HTERT RPE-1 (cell line): ENCODE measurements around the gene ACTR3C.
"Not testable (repeated sequence)": the region's sequence is repeated elsewhere in the genome, so short reads cannot be mapped to it uniquely, and the experiment has no call there.

Experiments
- in situ Hi-C: fragments of 300-500 bp; cut with MboI; formaldehyde crosslinking; loops from 4 replicates; pipeline ENCODE4 v1.14.3; 2020; ENCODE audit warnings: low sequenced_read_pairs

Gene ACTR3C

DNA sequence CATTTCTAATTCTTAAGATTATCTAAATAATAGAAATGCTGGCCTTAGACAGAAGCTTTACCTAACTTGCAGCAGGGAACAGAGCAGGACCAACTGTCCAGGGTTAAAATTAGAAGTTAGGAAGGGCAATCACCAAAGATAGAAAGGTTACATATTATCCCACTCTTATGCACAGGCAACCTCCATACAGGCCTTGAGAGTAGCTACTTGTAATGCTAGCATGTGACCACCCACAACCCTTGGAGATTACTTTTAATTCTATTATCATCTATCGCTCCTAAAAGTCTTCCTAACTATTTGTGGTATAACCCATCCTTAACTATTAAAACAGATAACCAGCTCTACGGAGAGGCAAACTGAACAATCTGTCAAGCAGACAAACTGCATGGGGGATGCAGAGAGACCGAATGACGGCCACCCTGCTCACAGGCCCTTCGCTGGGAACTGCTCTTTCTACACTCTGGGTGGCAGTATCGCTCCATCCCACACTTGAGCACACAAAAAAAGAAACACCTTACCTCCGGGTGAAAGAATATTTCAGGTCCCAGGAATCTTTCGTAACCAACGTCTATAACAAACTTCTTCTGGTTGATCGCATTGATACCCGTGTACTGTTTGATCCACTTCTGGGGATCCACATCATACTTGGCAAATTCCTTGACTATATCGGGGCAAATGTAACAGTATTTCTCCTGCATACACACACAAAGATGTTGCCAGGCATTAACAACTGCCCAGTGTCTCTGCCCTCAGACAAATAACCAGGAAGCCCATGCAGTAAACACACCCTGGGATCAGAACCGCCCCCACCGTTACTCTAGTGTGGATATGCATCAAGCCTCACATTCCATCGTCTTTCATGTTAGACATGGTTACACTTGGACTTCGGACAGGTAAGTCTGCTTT lies 37.2 kb downstream of the ACTR3C start:
- in situ Hi-C loops: not testable (repeated sequence)

- in situ Hi-C loops: not testable (repeated sequence)
Measured at GRCh38 chr7:150283608-150284007, 39.7 kb downstream of the ACTR3C start.

GRCh38 chr7:150283111-150283510 lies 40.2 kb downstream of the ACTR3C start:
- in situ Hi-C loops: not testable (repeated sequence)

GRCh38 chr7:150281681-150282403 lies 41.5 kb downstream of the ACTR3C start:
- in situ Hi-C loops: not testable (repeated sequence)

DNA sequence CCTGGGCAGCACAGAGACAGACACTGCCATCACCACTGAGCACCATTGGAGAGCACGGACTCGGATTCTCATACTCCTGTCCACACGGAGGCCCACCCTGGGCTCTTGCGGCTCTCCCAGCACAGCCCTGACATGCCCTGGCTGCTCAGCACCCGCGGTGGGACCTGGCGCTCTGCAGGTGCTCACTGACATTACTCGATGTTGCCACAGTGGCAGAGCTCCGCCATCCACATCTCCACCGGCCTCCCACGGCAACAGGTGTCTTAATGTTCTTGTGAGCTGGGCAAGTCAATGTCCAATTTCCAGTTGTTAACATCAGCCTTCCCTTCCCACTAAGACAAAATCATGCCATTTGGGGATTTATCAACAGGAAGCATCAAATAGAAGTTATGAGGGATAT lies 45.0 kb downstream of the ACTR3C start:
- in situ Hi-C loops: not testable (repeated sequence)

DNA sequence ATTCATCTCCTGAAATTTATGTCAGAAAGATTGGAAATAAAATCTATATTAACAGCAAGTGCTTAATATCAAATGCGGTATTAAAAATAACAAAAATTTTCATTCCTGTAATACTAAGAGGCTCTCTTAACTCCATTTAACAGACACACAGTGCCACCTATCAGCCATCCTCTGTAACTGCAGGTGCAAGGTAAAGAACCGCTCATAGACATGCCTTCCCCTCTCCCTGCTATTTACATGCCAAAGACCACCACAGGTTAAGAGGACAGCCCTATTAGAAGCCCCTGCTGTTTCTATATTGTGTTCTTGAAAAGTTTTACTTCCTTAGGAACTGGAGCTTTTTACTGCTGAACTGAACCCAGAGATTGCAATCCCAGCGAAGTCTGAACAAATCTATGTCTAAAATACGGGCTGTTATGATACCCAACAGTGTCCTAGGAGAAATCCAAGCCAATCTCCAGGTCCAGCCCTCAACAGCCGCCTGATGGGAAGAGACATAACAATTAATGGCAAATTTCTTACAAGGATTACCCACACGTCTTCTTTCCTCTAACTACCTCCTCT lies 47.1 kb downstream of the ACTR3C start:
- in situ Hi-C loops: not testable (repeated sequence)

- in situ Hi-C loops: not testable (repeated sequence)
Measured at GRCh38 chr7:150271898-150272297, 51.4 kb downstream of the ACTR3C start.

DNA sequence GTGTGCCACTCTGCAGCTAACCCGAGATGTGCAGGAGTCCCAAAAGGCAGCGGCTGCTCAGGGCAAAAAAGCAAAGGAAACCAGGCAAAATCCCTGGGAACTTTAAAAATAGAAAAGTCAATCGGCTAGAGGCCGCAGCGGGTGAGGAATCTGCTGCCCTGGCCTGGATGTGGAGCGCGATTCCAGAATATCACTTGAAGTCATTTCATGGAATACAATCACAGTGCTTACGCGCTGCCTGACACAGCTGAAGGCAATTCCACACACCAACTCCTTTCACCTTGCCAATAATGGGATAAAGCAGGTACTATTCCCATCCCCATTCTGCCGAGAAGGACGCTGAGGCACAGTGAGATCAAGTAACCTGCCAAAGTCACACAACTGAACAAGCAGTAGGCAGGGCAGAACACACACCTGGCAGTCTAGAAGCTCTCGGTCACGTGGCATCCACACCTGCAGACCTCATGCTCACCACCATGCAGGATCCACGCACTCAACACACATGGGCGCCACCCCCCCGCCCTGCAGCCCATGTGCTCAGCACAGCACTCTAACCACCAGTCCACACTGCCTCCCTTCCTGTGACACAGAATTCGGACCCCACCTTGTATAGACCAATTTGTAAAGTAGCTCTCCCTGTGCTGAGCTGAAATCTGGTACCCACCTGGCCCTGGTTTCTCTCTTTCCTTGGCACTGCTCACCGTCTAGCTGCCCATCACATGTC lies 53.1 kb downstream of the ACTR3C start:
- in situ Hi-C loops: not testable (repeated sequence)

GRCh38 chr7:150268798-150269197 lies 54.5 kb downstream of the ACTR3C start:
- in situ Hi-C loops: not testable (repeated sequence)

- in situ Hi-C loops: not testable (repeated sequence)
Measured at GRCh38 chr7:150268287-150268686, 55.1 kb downstream of the ACTR3C start.

DNA sequence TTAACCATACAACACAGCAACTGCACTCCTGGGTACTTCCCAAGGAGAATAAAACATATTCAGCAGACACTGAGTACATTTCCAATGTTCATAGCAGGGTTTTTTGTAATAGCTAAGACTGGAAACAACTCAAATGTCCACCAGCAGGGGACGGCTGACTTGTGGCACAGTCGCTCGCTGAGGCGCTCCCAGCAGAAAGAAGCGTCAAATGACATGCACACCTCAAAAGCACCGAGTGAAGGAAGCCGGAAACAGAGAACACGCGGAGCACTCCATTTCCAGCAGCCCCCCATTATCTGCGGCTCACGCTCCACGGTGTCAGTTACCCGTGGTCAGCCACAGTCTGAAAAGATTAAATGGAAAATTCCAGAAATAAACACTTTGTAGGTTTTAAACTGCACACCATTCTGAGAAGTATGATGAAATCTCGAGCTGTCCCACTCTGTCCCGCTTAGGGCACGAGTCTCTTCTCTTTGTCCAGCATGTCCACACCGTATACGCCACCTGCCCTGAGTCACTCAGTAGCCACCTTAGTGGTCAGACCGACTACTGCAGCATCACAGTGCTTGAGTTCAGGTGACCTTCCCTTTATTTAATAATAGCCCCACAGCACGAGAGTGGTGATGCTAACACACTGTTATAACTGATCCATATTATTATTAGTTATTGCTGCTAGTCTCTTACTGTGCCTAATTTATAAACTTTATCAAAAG lies 56.2 kb downstream of the ACTR3C start:
- in situ Hi-C loops: not testable (repeated sequence)

DNA sequence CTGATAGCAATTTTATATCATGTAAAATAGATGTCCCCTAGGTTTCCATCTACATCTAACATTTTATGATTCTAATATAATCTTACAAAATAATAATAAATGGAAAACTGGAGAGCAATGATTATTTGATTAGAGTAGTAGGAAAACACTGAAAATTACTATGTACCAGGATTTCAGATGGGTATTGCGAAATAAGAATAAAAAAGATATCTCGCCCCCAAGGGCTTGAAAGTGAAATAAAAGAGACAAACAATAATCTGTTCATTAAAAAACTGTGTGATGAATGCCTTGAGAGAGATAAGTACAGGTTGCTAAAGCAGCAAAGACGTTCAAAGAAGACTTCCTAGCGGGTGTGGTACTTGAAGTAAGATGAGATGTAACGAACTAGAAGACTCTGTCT lies 60.7 kb downstream of the ACTR3C start:
- in situ Hi-C loops: not testable (repeated sequence)

- in situ Hi-C loops: not testable (repeated sequence)
Measured at GRCh38 chr7:150247745-150248144, 75.6 kb downstream of the ACTR3C start.

DNA sequence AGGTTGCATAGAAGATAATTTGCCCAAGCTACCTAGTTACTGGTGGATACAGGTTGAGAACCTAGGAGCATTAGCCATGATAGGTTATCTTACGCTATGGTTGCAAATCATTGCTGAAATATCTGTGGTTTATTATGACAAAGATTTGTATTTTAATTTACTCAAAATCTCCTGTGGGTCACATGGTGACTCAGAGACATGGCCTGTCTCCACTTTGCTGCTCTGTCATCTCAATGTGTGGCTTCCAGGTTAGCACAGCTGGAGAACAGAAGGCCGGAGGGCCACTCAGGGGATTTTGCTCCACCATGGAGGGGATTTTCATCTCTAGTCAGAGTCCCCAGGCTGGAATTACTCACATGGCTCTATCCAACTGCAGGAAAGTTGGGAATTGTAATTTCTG lies 78.1 kb downstream of the ACTR3C start:
- in situ Hi-C loops: not testable (repeated sequence)

DNA sequence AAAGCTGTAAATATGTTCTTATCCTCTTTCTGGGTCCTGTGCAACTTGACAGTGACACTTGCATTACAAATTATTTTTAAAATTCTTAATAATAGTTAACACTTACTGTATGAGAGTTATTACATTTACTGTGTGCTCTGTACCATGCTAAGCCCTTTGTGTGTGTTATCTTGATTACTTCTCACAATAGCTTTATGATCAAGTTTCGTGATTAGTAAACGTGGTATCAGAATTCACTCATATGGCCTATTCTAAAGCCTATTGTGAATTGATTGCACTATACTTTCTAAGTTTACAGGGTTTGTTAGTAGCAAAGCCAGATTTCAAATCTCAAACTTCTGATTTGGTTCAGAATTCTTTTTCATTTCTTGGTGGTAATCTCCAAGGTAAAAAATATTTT lies 80.4 kb downstream of the ACTR3C start:
- in situ Hi-C loops: not testable (repeated sequence)

GRCh38 chr7:150225444-150225843 lies 97.9 kb downstream of the ACTR3C start:
- in situ Hi-C loops: not testable (repeated sequence)

- in situ Hi-C loops: not testable (repeated sequence)
Measured at GRCh38 chr7:150222083-150222972, 101.0 kb downstream of the ACTR3C start.

DNA sequence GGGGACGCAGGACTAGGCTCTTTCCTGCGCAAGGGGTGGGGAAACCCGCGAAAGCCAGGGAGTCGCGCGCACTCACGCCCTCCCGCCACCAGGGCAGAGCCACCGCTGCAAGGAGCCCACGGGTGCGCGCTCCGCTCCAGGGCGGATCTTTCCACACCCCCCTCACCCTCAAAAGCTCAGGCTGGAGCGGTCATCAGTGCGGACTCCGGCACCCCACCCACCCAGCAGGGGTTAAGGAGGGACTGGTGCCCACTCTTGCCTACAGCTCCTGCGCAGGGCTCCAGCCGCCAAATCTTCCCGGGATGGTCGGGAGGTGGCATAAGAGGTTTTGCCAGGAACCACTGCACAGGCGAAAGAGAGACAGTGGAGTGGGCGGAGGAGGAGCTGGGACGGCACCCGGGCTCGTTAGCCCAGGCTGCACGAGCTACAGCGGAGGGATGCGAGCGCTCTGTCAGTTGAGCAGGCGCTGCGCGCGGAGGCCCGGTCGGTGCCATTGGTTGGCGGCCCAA lies 102.6 kb downstream of the ACTR3C start:
- in situ Hi-C loops: not testable (repeated sequence)
